HepG2 (cell line): ENCODE measurements around the gene NSL1. TPM values are rescaled to one million over a fixed set of nuclear protein-coding genes. Genes with fewer than 3 reads are reported as not detected.

Experiments
- ATRX ChIP-seq: sonication (generic); formaldehyde crosslinking; IDR thresholded peaks from 2 replicates; pipeline ENCODE4 v1.4.0; 2020; ENCODE audit warnings: missing genetic modification reagents, borderline replicate concordance
- FOXJ3 ChIP-seq: sonication (generic); formaldehyde crosslinking; IDR thresholded peaks from 2 replicates; pipeline ENCODE4 v1.4.0; 2020; ENCODE audit warnings: missing genetic modification reagents, mild to moderate bottlenecking, borderline replicate concordance
- FOXM1 ChIP-seq: sonication (generic); formaldehyde crosslinking; IDR thresholded peaks from 2 replicates; pipeline ENCODE4 v1.5.0; 2020; ENCODE audit warnings: missing genetic modification reagents
- MED13 ChIP-seq: sonication (generic); formaldehyde crosslinking; IDR thresholded peaks from 2 replicates; pipeline ENCODE4 v1.5.0; 2020; ENCODE audit warnings: missing genetic modification reagents
- MIER3 ChIP-seq: IDR thresholded peaks from 2 replicates; pipeline ENCODE4 v1.6.1; 2016; ENCODE audit warnings: missing compliant biosample characterization, borderline replicate concordance
- TCF7L2 ChIP-seq: IDR thresholded peaks from 2 replicates; pipeline ENCODE4 v1.6.1; 2011; ENCODE audit warnings: mild to moderate bottlenecking, low read depth, low read length, moderate library complexity
- ZNF205 ChIP-seq: IDR thresholded peaks from 2 replicates; pipeline ENCODE4 v1.6.1; 2018; ENCODE audit warnings: missing biosample characterization, missing genetic modification reagents
- ZNF558 ChIP-seq: sonication (generic); formaldehyde crosslinking; IDR thresholded peaks from 2 replicates; pipeline ENCODE4 v1.9.0; 2022; ENCODE audit warnings: mild to moderate bottlenecking, missing genetic modification reagents, borderline replicate concordance
- polyA plus RNA-seq, 8 experiments: library from polyadenylated mRNA; depleted of rRNA in 3 of 8; stranded (reverse) in 7 of 8; unstranded in 1 of 8; fragments of >200 nt; fragmentation: Illumina TruSeq in 4 of 8; extraction: Trizol in 4 of 8; gene quantifications; 2 replicates each; pipeline versions ENCODE4 v1.2.1 to v1.2.3, GENCODE V29; 2011 to 2016; ENCODE audit warnings: low read depth in 4 of 8, missing spikeins in 1 of 8, mixed read lengths in 1 of 8; ENCODE audit not compliant: insufficient read depth in 1 of 8
- total RNA-seq, 5 experiments: library from RNA; depleted of rRNA; stranded (reverse); fragments of >200 nt; fragmentation: Illumina TruSeq; extraction: Trizol; gene quantifications; 2 replicates each; pipeline ENCODE4 v1.2.3, GENCODE V29; 2016; ENCODE audit warnings: low read depth in 1 of 5
- TF ChIP-seq, protein P1 (sequence below): sonication (generic); formaldehyde crosslinking; IDR thresholded peaks from 2 replicates; pipeline ENCODE4 v1.5.0; 2020; ENCODE audit warnings: mild to moderate bottlenecking, missing genetic modification reagents, borderline replicate concordance
- TF ChIP-seq, protein P2 (sequence below): sonication (generic); formaldehyde crosslinking; IDR thresholded peaks from 2 replicates; pipeline ENCODE4 v1.5.0; 2020; ENCODE audit warnings: mild to moderate bottlenecking, low read depth, missing genetic modification reagents, borderline replicate concordance
- TF ChIP-seq, protein P3 (sequence below), 2 experiments: sonication (generic) in 1 of 2; formaldehyde crosslinking in 1 of 2; IDR thresholded peaks; 2 replicates each; pipeline versions ENCODE4 v1.5.1 to v1.6.1; 2011 to 2020; ENCODE audit warnings: borderline replicate concordance in 1 of 2, low read depth in 1 of 2, low read length in 1 of 2, mild to moderate bottlenecking in 1 of 2, missing genetic modification reagents in 1 of 2, moderate library complexity in 1 of 2
- TF ChIP-seq, protein P4 (sequence below): sonication (generic); formaldehyde crosslinking; IDR thresholded peaks from one replicate; pipeline ENCODE4 v1.5.1; 2020; ENCODE audit warnings: mild to moderate bottlenecking, missing genetic modification reagents; ENCODE audit errors: not compliant biosample characterization

NSL1 gene
- total and polyA plus RNA-seq, 2 of the 13 experiments (the other 11 are each of a cell fraction or from before 2014, with no cell fraction given), result 34.5 to 77.4 TPM

DNA sequence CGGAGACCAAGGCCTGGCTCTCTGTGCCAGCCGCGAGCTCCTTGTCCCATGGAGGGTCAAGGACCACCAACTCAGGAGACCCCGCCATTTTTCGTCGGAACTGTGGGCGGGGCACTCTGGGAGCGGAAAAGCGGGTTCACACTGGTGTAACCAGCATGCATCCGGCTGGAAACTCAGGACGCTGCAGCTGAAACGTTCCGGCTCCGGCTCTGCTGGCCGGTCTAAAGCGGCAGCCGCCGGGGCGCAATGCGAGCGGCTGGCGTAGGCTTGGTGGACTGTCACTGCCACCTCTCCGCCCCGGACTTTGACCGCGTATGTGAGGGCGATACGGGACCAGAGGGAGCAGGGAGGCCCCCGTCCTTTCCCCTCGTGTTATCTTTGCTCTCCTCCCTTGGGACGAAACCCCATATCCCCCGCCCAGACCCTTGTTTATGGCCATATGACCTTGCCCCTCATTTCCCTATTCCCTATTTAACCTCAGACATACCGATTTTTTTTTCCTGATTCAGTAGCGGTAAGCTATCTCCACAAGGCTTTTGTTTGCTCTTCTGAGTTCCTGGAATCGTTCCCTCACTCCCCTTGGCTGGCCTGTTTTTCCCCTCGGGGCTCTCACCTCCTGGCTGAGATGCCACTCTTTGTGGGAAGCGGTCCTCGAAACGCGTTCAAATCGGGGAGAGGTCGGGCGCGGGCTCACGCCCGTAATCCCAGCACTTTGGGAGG lies at the start of gene NSL1, which contains the start of gene TATDN3 (continued):
- TF ChIP-seq TCF7L2 (no peak), FOXJ3 (CRISPR knock-in tag) (peak; percentile 84), FOXM1 (CRISPR knock-in tag) (peak; percentile 43; the same call in 1 of the 2 replicates), MED13 (CRISPR knock-in tag) (peak; percentile 94), ATRX (CRISPR knock-in tag) (no peak), ZNF558 (CRISPR knock-in tag) (peak; percentile 83; the same call in 1 of the 2 replicates), MIER3 (CRISPR knock-in tag) (peak; percentile 95; the same call in 1 of the 2 replicates), ZNF205 (CRISPR knock-in tag) (peak; percentile 97)
- TF ChIP-seq, protein P1, sequence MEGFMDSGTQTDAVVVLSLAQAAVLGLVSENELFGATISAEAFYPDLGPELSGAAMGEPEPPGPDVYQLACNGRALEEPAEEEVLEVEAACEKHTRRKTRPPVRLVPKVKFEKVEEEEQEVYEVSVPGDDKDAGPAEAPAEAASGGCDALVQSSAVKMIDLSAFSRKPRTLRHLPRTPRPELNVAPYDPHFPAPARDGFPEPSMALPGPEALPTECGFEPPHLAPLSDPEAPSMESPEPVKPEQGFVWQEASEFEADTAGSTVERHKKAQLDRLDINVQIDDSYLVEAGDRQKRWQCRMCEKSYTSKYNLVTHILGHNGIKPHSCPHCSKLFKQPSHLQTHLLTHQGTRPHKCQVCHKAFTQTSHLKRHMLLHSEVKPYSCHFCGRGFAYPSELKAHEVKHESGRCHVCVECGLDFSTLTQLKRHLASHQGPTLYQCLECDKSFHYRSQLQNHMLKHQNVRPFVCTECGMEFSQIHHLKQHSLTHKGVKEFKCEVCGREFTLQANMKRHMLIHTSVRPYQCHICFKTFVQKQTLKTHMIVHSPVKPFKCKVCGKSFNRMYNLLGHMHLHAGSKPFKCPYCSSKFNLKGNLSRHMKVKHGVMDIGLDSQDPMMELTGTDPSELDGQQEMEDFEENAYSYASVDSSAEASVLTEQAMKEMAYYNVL (CRISPR knock-in tag), result peak; percentile 86; the same call in 1 of the 2 replicates
- TF ChIP-seq, protein P2, sequence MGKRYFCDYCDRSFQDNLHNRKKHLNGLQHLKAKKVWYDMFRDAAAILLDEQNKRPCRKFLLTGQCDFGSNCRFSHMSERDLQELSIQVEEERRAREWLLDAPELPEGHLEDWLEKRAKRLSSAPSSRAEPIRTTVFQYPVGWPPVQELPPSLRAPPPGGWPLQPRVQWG, result no peak
- TF ChIP-seq, protein P3, sequence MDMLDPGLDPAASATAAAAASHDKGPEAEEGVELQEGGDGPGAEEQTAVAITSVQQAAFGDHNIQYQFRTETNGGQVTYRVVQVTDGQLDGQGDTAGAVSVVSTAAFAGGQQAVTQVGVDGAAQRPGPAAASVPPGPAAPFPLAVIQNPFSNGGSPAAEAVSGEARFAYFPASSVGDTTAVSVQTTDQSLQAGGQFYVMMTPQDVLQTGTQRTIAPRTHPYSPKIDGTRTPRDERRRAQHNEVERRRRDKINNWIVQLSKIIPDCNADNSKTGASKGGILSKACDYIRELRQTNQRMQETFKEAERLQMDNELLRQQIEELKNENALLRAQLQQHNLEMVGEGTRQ (IDR thresholded peaks at IDR 0.05; ENCODE audit: low read depth, low read length), result no peak
- TF ChIP-seq, protein P3 (CRISPR knock-in tag; IDR thresholded peaks at IDR 0.05; ENCODE audit: borderline replicate concordance), result peak; percentile 15; the same call in 1 of the 2 replicates
- TF ChIP-seq, protein P4, sequence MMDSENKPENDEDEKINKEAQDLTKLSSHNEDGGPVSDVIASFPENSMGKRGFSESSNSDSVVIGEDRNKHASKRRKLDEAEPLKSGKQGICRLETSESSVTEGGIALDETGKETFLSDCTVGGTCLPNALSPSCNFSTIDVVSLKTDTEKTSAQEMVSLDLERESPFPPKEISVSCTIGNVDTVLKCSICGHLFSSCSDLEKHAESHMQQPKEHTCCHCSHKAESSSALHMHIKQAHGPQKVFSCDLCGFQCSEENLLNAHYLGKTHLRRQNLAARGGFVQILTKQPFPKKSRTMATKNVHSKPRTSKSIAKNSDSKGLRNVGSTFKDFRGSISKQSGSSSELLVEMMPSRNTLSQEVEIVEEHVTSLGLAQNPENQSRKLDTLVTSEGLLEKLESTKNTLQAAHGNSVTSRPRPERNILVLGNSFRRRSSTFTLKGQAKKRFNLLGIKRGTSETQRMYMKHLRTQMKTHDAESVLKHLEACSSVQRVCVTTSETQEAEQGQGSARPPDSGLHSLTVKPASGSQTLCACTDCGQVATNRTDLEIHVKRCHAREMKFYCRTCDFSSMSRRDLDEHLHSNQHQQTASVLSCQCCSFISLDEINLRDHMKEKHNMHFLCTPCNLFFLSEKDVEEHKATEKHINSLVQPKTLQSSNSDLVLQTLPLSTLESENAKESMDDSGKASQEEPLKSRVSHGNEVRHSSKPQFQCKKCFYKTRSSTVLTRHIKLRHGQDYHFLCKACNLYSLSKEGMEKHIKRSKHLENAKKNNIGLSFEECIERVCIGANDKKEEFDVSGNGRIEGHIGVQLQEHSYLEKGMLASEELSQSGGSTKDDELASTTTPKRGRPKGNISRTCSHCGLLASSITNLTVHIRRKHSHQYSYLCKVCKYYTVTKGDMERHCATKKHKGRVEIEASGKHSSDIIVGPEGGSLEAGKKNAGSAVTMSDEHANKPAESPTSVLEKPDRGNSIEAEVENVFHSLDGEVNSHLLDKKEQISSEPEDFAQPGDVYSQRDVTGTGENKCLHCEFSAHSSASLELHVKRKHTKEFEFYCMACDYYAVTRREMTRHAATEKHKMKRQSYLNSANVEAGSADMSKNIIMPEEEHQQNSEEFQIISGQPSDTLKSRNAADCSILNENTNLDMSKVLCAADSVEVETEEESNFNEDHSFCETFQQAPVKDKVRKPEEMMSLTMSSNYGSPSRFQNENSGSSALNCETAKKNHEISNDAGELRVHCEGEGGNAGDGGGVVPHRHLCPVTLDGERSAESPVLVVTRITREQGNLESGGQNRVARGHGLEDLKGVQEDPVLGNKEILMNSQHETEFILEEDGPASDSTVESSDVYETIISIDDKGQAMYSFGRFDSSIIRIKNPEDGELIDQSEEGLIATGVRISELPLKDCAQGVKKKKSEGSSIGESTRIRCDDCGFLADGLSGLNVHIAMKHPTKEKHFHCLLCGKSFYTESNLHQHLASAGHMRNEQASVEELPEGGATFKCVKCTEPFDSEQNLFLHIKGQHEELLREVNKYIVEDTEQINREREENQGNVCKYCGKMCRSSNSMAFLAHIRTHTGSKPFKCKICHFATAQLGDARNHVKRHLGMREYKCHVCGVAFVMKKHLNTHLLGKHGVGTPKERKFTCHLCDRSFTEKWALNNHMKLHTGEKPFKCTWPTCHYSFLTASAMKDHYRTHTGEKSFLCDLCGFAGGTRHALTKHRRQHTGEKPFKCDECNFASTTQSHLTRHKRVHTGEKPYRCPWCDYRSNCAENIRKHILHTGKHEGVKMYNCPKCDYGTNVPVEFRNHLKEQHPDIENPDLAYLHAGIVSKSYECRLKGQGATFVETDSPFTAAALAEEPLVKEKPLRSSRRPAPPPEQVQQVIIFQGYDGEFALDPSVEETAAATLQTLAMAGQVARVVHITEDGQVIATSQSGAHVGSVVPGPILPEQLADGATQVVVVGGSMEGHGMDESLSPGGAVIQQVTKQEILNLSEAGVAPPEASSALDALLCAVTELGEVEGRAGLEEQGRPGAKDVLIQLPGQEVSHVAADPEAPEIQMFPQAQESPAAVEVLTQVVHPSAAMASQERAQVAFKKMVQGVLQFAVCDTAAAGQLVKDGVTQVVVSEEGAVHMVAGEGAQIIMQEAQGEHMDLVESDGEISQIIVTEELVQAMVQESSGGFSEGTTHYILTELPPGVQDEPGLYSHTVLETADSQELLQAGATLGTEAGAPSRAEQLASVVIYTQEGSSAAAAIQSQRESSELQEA (CRISPR knock-in tag), result peak; percentile 61
